Spleen (tissue), 11 donors: ENCODE results near the gene SEBOX. TPM values are rescaled to one million over a fixed set of nuclear protein-coding genes. Genes with fewer than 3 reads are reported as not detected.

ENCODE experiments used
- DNase-seq: peaks from one replicate; pipeline ENCODE4 v3.0.0-alpha.2; 2020
- H3K27ac ChIP-seq, 8 donors: fragments of 200-600 bp; sonication (generic) in 7 of 8; 1 replicate in 4 of 8; 2 replicates in 4 of 8; pipeline versions ENCODE4 v1.5.0 to v1.8.0; 2016 to 2021; ENCODE audit warnings: inconsistent platforms in 4 of 8, mild to moderate bottlenecking in 4 of 8, moderate library complexity in 1 of 8
- H3K27me3 ChIP-seq, 7 donors: fragments of 200-600 bp; sonication (generic) in 6 of 7; replicated peaks in 1 of 7; 1 replicate in 4 of 7; 2 replicates in 3 of 7; pipeline versions ENCODE4 v1.5.0 to v1.8.0; 2016 to 2021; ENCODE audit warnings: inconsistent platforms in 3 of 7, mild to moderate bottlenecking in 1 of 7
- H3K36me3 ChIP-seq, 6 donors: fragments of 200-600 bp; sonication (generic) in 5 of 6; 1 replicate in 4 of 6; 2 replicates in 2 of 6; pipeline versions ENCODE4 v1.5.0 to v1.8.0; 2016 to 2021; ENCODE audit warnings: inconsistent platforms in 2 of 6
- H3K4me1 ChIP-seq, 6 donors: fragments of 200-600 bp; sonication (generic) in 5 of 6; 1 replicate in 3 of 6; 2 replicates in 3 of 6; pipeline versions ENCODE4 v1.5.0 to v1.8.0; 2016 to 2021; ENCODE audit warnings: inconsistent platforms in 3 of 6
- H3K4me3 ChIP-seq, 8 donors: fragments of 200-600 bp; sonication (generic) in 7 of 8; 1 replicate in 4 of 8; 2 replicates in 4 of 8; pipeline versions ENCODE4 v1.5.0 to v1.8.0; 2016 to 2021; ENCODE audit warnings: inconsistent platforms in 4 of 8, mild to moderate bottlenecking in 4 of 8, moderate library complexity in 2 of 8
- H3K9me3 ChIP-seq, 8 donors: fragments of 200-600 bp; sonication (generic) in 7 of 8; 1 replicate in 4 of 8; 2 replicates in 4 of 8; pipeline versions ENCODE4 v1.5.0 to v1.8.0; 2016 to 2021; ENCODE audit warnings: inconsistent platforms in 4 of 8
- POLR2A ChIP-seq, 3 donors: fragments of 450-650 bp; IDR thresholded peaks; one replicate each; pipeline ENCODE4 v1.5.1; 2017; ENCODE audit warnings: antibody characterized with exemption in 3 of 3, mild to moderate bottlenecking in 1 of 3
- POLR2AphosphoS5 ChIP-seq, 3 donors: sonication (generic); formaldehyde crosslinking; IDR thresholded peaks; one replicate each; pipeline ENCODE4 v1.5.1; 2017; ENCODE audit warnings: antibody characterized with exemption in 3 of 3
- WGBS, 5 donors: extraction: QIAGEN DNeasy Blood & Tissue Kit in 3 of 5; methylation state at CpG; one replicate each; pipeline versions ENCODE4 v1.1.5 to v1.1.7; 2013 to 2018; 5-methylcytosine and 5-hydroxymethylcytosine counted together
- intact Hi-C: fragments of 100-400 bp; cut with DNase I; formaldehyde crosslinking; loops from one replicate; pipeline ENCODE4 v1.15.0; 2023; ENCODE audit warnings: low total_unique reads
- polyA plus RNA-seq, 3 donors: library from polyadenylated mRNA; stranded (reverse); fragments of 200-250 nt; gene quantifications; one replicate each; pipeline ENCODE4 v1.2.1, GENCODE V29; 2013
- total RNA-seq, 7 donors: library from RNA; depleted of rRNA in 3 of 7; stranded (reverse); fragments of >200 nt in 3 of 7; fragmentation: NEBNext Ultra II Directional in 4 of 7; extraction: Animal tissue kit (Norgen Biotek cat#: 25700) in 4 of 7; gene quantifications; one replicate each; pipeline versions ENCODE4 v1.1.0 to v1.2.1, GENCODE V29; 2016 to 2021
- TF ChIP-seq, protein P1 (sequence below), 11 experiments: fragments of 200-600 bp in 7 of 11; fragments of 450-650 bp in 4 of 11; sonication (generic) in 4 of 11; IDR thresholded peaks in 8 of 11; conservative IDR thresholded peaks in 3 of 11; 1 replicate in 7 of 11; 2 replicates in 4 of 11; pipeline versions ENCODE4 v1.4.0 to v1.8.0; 2016 to 2021; ENCODE audit warnings: antibody characterized with exemption in 11 of 11, inconsistent platforms in 4 of 11, mild to moderate bottlenecking in 1 of 11
- donor health status: healthy with polysubstance abuse.
- donor health status: DM: no; HTN: no; CAD: no; lungs with moderate emphysema.
- donor health status: DM: no; HTN: no; CAD: no.
- donor health status: Bipolar disorder and iron deficiency.
- donor health status: healthy.
- donor health status: DM: no; HTN: no; CAD: no.
- donor health status: DM: yes; HTN: yes; CAD: no.

SEBOX gene
- total and polyA plus RNA-seq, 10 donors, result not detected

DNA sequence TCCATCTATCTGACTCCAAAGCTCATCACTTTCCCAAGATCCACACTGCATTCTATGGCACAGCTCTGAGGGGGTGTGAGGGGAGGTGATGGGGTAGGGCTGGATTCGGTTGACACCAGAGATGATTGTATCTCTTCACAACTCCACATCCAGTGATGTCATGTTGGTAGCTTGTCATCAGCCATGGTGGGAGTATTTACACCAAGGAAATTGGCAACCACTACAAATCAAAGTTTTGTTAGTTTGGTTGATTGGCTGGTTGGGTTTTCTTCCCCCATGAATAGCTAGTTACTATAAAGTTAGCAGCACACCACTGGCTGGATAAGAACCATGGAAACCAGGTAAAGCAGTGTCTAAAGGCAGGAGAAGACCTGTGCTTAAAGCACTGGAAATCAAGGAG is 26.0 kb upstream of the SEBOX start:
- H3K9me3 ChIP-seq, result no peaks in the 10 kb centered on the region
- 88 to 97% (median 92%) methylated on average over 1 of the region's 1 CpG for WGBS, 5 donors
- no peaks in the 10 kb centered on the region for H3K27me3 ChIP-seq
- TF ChIP-seq POLR2AphosphoS5 (IDR thresholded peaks at IDR 0.05) (no peak), POLR2A (IDR thresholded peaks at IDR 0.05) (no peak)
- TF ChIP-seq, protein P1, sequence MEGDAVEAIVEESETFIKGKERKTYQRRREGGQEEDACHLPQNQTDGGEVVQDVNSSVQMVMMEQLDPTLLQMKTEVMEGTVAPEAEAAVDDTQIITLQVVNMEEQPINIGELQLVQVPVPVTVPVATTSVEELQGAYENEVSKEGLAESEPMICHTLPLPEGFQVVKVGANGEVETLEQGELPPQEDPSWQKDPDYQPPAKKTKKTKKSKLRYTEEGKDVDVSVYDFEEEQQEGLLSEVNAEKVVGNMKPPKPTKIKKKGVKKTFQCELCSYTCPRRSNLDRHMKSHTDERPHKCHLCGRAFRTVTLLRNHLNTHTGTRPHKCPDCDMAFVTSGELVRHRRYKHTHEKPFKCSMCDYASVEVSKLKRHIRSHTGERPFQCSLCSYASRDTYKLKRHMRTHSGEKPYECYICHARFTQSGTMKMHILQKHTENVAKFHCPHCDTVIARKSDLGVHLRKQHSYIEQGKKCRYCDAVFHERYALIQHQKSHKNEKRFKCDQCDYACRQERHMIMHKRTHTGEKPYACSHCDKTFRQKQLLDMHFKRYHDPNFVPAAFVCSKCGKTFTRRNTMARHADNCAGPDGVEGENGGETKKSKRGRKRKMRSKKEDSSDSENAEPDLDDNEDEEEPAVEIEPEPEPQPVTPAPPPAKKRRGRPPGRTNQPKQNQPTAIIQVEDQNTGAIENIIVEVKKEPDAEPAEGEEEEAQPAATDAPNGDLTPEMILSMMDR (IDR thresholded peaks at IDR 0.05 in 8 of 11, conservative IDR thresholded peaks at IDR 0.05 in 3 of 11), result no peak
- H3K27ac ChIP-seq, result no peak overlapping the region
- H3K36me3 ChIP-seq, result peaks cover 0 to 87% (median 41%) of the 10 kb centered on the region in 6 donors
- H3K4me3 ChIP-seq, result no peak overlapping the region
- intact Hi-C loops, result no loop called here
- no peak for DNase-seq
- H3K4me1 ChIP-seq, result peaks cover 0 to 16% (median 3%) of the 10 kb centered on the region in 6 donors

DNA sequence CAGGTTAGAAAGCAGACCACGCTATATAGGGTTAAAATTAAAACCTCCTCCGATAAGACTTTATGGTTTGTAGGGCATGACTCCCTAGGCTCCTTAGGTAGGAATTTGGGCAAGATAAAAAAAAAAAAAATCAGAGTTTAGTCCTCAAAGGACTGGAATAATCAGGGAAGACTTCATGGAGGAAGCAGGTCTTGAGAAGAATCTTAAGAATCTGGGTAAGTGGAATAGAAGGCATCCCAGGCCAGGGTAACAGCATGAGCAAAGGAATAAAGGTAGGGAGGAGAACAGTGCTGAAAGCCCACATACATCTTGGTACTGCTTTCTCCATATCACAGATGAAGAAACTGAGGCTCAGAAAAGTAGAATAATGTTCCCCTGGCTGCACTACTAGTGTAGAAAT is 25.6 kb upstream of the SEBOX start:
- intact Hi-C loops, result no loop called here
- Histone ChIP-seq H3K4me1 (peaks cover 0 to 20% (median 6%) of the 10 kb centered on the region in 6 donors), H3K4me3 (no peak overlapping the region), H3K27ac (no peak overlapping the region), H3K27me3 (no peaks in the 10 kb centered on the region), H3K9me3 (no peaks in the 10 kb centered on the region), H3K36me3 (peaks cover 0 to 83% (median 39%) of the 10 kb centered on the region in 6 donors)
- no peak for DNase-seq
- TF ChIP-seq POLR2AphosphoS5 (IDR thresholded peaks at IDR 0.05) (no peak), POLR2A (IDR thresholded peaks at IDR 0.05) (no peak)
- TF ChIP-seq, protein P1 (IDR thresholded peaks at IDR 0.05 in 8 of 11, conservative IDR thresholded peaks at IDR 0.05 in 3 of 11), result no peak
- WGBS, 5 donors, result 90 to 98% (median 96%) methylated on average over 2 of the region's 2 CpGs

DNA sequence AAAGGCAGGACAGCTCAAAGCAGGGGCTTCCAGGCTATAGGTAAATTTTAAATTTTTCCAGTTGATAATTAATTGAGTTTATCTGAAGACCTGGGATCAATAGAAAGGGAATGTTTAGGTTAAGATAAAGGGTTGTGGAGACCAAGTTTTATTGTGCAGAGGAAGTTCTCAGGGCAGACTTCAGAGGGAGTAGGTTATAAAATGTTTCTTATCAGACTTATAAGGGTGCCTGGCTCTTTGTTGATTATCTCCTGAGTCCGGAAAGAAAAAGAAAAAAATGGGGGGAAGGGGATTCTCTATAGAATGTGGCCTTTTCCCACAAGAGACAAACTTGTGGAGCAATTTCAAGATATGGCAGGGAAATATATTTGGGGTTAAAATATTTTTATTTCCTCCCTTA is 25.1 kb upstream of the SEBOX start:
- TF ChIP-seq POLR2AphosphoS5 (IDR thresholded peaks at IDR 0.05) (no peak), POLR2A (IDR thresholded peaks at IDR 0.05) (no peak)
- TF ChIP-seq, protein P1 (IDR thresholded peaks at IDR 0.05 in 8 of 11, conservative IDR thresholded peaks at IDR 0.05 in 3 of 11), result no peak
- Histone ChIP-seq H3K4me3 (no peak overlapping the region), H3K9me3 (no peaks in the 10 kb centered on the region), H3K4me1 (peaks cover 0 to 25% (median 10%) of the 10 kb centered on the region in 6 donors), H3K27ac (no peak overlapping the region), H3K27me3 (peaks cover 0 to under 1% (median 0%) of the 10 kb centered on the region in 7 donors), H3K36me3 (peaks cover 0 to 79% (median 37%) of the 10 kb centered on the region in 6 donors)
- 84 to 97% (median 90%) methylated on average over 1 of the region's 1 CpG for WGBS, 5 donors
- intact Hi-C loops, result no loop called here
- no peak for DNase-seq

DNA sequence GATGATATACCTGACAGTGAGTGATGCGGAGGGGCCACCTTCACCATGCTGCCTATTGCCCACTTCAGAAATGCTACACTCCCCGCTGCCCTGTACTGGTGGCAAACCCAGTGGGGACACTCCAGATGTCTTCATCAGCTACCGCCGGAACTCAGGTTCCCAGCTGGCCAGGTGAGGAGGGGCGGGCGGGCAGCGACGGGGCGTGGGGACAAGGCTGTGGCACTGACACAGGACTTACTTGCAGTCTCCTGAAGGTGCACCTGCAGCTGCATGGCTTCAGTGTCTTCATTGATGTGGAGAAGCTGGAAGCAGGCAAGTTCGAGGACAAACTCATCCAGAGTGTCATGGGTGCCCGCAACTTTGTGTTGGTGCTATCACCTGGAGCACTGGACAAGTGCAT is 23.1 kb upstream of the SEBOX start:
- Histone ChIP-seq H3K4me3 (peak overlapping the region in 1 of 8 donors; percentile 19), H3K9me3 (no peaks in the 10 kb centered on the region), H3K27ac (peak overlapping the region in 1 of 8 donors; percentile 67), H3K4me1 (peaks cover 3 to 38% (median 22%) of the 10 kb centered on the region in 6 donors), H3K27me3 (peaks cover 0 to 17% (median 0%) of the 10 kb centered on the region in 7 donors), H3K36me3 (peaks cover 0 to 60% (median 37%) of the 10 kb centered on the region in 6 donors)
- no peak for DNase-seq
- 80 to 98% (median 96%) methylated on average over 1 to 11 of the region's 11 CpGs for WGBS, 5 donors
- no peak for TF ChIP-seq POLR2A (IDR thresholded peaks at IDR 0.05)
- intact Hi-C loops, result no loop called here

DNA sequence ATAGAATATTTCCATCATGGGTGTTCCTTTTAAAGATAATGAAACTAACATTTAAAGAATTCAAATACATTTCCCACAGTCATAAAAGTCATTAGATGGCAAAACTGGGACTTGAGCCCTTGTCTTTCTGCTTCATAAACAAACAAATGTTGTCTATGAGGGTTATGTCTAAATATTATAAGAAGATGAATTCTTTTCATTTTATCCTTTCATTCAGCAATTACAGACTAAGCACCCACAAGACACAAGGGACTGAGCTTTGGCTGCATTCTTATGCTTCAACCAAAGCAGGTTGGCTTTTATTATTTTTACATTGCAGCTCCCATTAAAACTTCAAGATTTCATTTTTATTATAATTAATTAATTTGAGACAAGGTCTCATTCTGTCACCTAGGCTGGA is 21.4 kb upstream of the SEBOX start:
- H3K4me3 ChIP-seq, result peak overlapping the region in 3 of 8 donors; percentile 8 to 82 (median 51)
- intact Hi-C loops, result no loop called here
- H3K36me3 ChIP-seq, result peaks cover 0 to 43% (median 33%) of the 10 kb centered on the region in 6 donors
- peaks cover 3 to 45% (median 26%) of the 10 kb centered on the region in 6 donors for H3K4me1 ChIP-seq
- no peaks in the 10 kb centered on the region for H3K9me3 ChIP-seq
- no peak for DNase-seq
- peaks cover 0 to 21% (median 0%) of the 10 kb centered on the region in 7 donors for H3K27me3 ChIP-seq
- TF ChIP-seq POLR2AphosphoS5 (IDR thresholded peaks at IDR 0.05) (no peak), POLR2A (IDR thresholded peaks at IDR 0.05) (no peak)
- TF ChIP-seq, protein P1 (IDR thresholded peaks at IDR 0.05 in 8 of 11, conservative IDR thresholded peaks at IDR 0.05 in 3 of 11), result no peak
- H3K27ac ChIP-seq, result no peak overlapping the region
